Prostate gland (tissue), 2 donors: ENCODE results near the gene VASH2. TPM values are rescaled to one million over a fixed set of nuclear protein-coding genes. Genes with fewer than 3 reads are reported as not detected.

ENCODE experiments used
- DNase-seq: peaks from one replicate; pipeline ENCODE4 v3.0.0-alpha.2; 2019; ENCODE audit warnings: low spot score
- H3K27ac ChIP-seq, 2 donors: fragments of 200-600 bp; sonication (generic); 2 replicates each; pipeline ENCODE4 v1.5.1; 2017 to 2019
- H3K27me3 ChIP-seq: fragments of 200-600 bp; sonication (generic); replicated peaks from 2 replicates; pipeline ENCODE4 v1.5.1; 2019; ENCODE audit not compliant: insufficient read depth
- H3K36me3 ChIP-seq, 2 donors: fragments of 200-600 bp; sonication (generic); 1 replicate in 1 of 2; 2 replicates in 1 of 2; pipeline versions ENCODE4 v1.5.1 to v1.8.1; 2017 to 2019
- H3K4me1 ChIP-seq: fragments of 200-600 bp; sonication (generic); replicated peaks from 2 replicates; pipeline ENCODE4 v1.5.1; 2019
- H3K4me3 ChIP-seq, 2 donors: fragments of 200-600 bp; sonication (generic); 2 replicates each; pipeline ENCODE4 v1.5.1; 2017 to 2019
- H3K9me3 ChIP-seq: fragments of 200-600 bp; sonication (generic); 2 replicates; pipeline ENCODE4 v1.5.1; 2017
- POLR2A ChIP-seq: fragments of 450-650 bp; IDR thresholded peaks from one replicate; pipeline ENCODE4 v1.6.1; 2016; ENCODE audit warnings: antibody characterized with exemption, mild to moderate bottlenecking
- POLR2AphosphoS5 ChIP-seq: sonication (generic); formaldehyde crosslinking; IDR thresholded peaks from one replicate; pipeline ENCODE4 v1.6.1; 2017; ENCODE audit warnings: antibody characterized with exemption
- WGBS: methylation state at CpG from one replicate; pipeline ENCODE4 v1.1.5; 2018; 5-methylcytosine and 5-hydroxymethylcytosine counted together
- intact Hi-C: fragments of 100-400 bp; cut with DNase I; formaldehyde crosslinking; loops from one replicate; pipeline ENCODE4 v1.14.2; 2022
- total RNA-seq, 2 donors: library from RNA; depleted of rRNA; stranded (reverse); fragments of >200 nt; gene quantifications; one replicate each; pipeline ENCODE4 v1.1.0, GENCODE V29; 2016
- TF ChIP-seq, protein P1 (sequence below), 4 experiments: fragments of 200-600 bp in 2 of 4; fragments of 450-650 bp in 2 of 4; sonication (generic) in 2 of 4; IDR thresholded peaks; 1 replicate in 3 of 4; 2 replicates in 1 of 4; pipeline ENCODE4 v1.5.1; 2016 to 2019; ENCODE audit warnings: antibody characterized with exemption in 4 of 4, mild to moderate bottlenecking in 2 of 4, moderate library complexity in 2 of 4

Gene VASH2
- total RNA-seq, 2 donors from 2014 or later, result 2.6 to 2.7 TPM

DNA sequence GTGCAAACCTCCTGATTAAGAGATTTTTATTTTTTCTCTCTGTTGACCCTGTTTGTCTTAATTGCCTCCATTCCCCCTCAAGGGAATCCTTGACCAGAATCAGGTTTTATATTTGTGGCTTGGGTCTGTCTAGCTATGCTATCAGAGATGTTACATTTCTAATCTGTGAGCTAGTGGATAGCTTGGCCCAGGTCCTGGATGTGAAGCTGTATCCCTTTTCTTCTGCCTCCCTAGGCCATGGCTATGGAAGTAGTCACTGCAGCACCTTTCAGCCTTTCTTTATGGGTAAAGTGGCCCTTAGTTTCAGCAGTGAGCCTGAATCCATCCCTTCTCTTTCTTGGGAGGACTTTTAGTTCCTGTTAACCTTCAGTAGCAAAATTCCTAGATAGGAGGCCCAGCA, 82.3 kb downstream of the VASH2 start:
- Histone ChIP-seq H3K4me1 (no peaks in the 10 kb centered on the region), H3K27ac (no peak overlapping the region), H3K9me3 (no peaks in the 10 kb centered on the region), H3K4me3 (no peak overlapping the region), H3K36me3 (no peaks in the 10 kb centered on the region), H3K27me3 (peaks cover 2% of the 10 kb centered on the region)
- TF ChIP-seq POLR2AphosphoS5 (no peak), POLR2A (no peak)
- TF ChIP-seq, protein P1, sequence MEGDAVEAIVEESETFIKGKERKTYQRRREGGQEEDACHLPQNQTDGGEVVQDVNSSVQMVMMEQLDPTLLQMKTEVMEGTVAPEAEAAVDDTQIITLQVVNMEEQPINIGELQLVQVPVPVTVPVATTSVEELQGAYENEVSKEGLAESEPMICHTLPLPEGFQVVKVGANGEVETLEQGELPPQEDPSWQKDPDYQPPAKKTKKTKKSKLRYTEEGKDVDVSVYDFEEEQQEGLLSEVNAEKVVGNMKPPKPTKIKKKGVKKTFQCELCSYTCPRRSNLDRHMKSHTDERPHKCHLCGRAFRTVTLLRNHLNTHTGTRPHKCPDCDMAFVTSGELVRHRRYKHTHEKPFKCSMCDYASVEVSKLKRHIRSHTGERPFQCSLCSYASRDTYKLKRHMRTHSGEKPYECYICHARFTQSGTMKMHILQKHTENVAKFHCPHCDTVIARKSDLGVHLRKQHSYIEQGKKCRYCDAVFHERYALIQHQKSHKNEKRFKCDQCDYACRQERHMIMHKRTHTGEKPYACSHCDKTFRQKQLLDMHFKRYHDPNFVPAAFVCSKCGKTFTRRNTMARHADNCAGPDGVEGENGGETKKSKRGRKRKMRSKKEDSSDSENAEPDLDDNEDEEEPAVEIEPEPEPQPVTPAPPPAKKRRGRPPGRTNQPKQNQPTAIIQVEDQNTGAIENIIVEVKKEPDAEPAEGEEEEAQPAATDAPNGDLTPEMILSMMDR (IDR thresholded peaks at IDR 0.05), result no peak
- intact Hi-C loops, result no loop called here
- no peak for DNase-seq

DNA sequence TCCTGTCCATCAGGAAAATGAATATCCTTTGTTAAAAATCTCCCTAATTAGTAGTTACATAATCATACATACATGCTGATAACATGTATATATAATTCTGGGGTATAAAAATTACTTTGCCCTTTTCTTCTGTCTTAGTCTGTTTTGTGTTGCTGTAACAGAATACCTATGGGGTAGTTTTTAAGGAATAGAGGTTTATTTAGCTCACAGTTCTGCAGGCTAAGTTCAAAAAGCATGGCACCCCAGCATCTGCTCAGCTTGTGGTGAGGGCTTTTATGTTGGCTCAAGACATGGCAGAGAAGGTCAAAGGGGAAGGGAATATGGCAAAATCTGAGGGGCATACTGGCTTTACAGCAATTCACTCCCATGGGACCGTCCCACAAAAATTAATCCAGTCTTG, 84.4 kb downstream of the VASH2 start:
- intact Hi-C loops, result no loop called here
- Histone ChIP-seq H3K4me3 (no peak overlapping the region), H3K27ac (no peak overlapping the region), H3K4me1 (no peaks in the 10 kb centered on the region), H3K9me3 (no peaks in the 10 kb centered on the region), H3K27me3 (peaks cover 2% of the 10 kb centered on the region), H3K36me3 (no peaks in the 10 kb centered on the region)
- 100% methylated on average over 1 of the region's 1 CpG for WGBS
- no peak for DNase-seq
- TF ChIP-seq, protein P1 (IDR thresholded peaks at IDR 0.05), result no peak
- TF ChIP-seq POLR2A (no peak), POLR2AphosphoS5 (no peak)

DNA sequence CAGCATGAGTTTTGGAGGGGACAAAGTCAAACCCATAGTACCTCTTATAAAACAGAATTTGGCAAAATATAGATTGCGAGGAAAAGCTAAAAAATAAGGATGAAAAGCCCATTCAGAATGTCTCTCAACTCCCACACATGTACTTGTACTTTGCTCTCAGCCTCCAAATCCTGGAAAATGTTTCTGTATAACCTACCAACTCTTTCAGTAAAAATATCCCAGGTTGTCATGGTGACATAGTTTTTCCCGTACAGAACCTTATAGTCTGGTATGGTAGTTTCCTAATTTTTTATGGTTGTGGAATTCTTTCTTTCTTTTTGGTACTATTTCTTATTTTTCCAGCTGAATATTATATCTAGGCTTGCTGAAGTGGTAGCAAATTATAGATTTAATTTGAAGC, 85.2 kb downstream of the VASH2 start:
- no peaks in the 10 kb centered on the region for H3K9me3 ChIP-seq
- H3K4me1 ChIP-seq, result no peaks in the 10 kb centered on the region
- no peak for TF ChIP-seq POLR2AphosphoS5
- no peak for TF ChIP-seq POLR2A
- TF ChIP-seq, protein P1 (IDR thresholded peaks at IDR 0.05), result no peak
- H3K27ac ChIP-seq, result no peak overlapping the region
- 75% methylated on average over 2 of the region's 2 CpGs for WGBS
- H3K27me3 ChIP-seq, result peaks cover 2% of the 10 kb centered on the region
- H3K4me3 ChIP-seq, result no peak overlapping the region
- intact Hi-C loops, result no loop called here
- no peaks in the 10 kb centered on the region for H3K36me3 ChIP-seq
- DNase-seq, result no peak

Other genes starting within 250 kb of the VASH2 start
- 10 to 100 TPM; 31.6 to 42.6 TPM for gene NSL1, start 158.8 kb upstream of the VASH2 start, total RNA-seq
- gene TATDN3, start 158.6 kb upstream of the VASH2 start, total RNA-seq, result 10 to 100 TPM in 1 of 2 donors, 1 to 10 TPM in 1; 9.0 to 10.2 TPM
- gene SPATA45, start 102.9 kb upstream of the VASH2 start, total RNA-seq, result not detected
- 10 to 100 TPM; 11.1 to 13.4 TPM for gene FLVCR1, start 92.3 kb upstream of the VASH2 start, total RNA-seq
- gene ANGEL2, start 65.3 kb downstream of the VASH2 start, total RNA-seq, result 10 to 100 TPM; 54.0 to 57.3 TPM
- gene RPS6KC1, start 100.7 kb downstream of the VASH2 start, total RNA-seq, result 10 to 100 TPM; 32.6 to 35.3 TPM